Measurements from ENCODE around the gene UGT1A9. TPM values are rescaled to one million over a fixed set of nuclear protein-coding genes. Genes with fewer than 3 reads are reported as not detected.

Gene UGT1A9
- total and polyA plus RNA-seq, 2 of the 13 experiments (the other 11 are each of a cell fraction or from before 2014, with no cell fraction given): 0.07 TPM; not detected in 1

GRCh38 chr2:233814056-233814835 lies 142.5 kb downstream of the UGT1A9 start:
- no TSS peak for BruUV-seq (replicated peaks)
- no peaks in the 10 kb centered on the region for H3K9me3 ChIP-seq (ENCODE audit: low read length)
- intact Hi-C loops (cut with micrococcal nuclease; ENCODE audit: unreplicated experiment) (no loop called here), in situ Hi-C loops (cut with HindIII; ENCODE audit: extremely low pct_ligation_motif_present, low pct_unique_long_range_greater_than_20kb) (no loop called here)
- H4K20me1 ChIP-seq (ENCODE audit: insufficient read depth, low read length): no peaks in the 10 kb centered on the region
- 65% methylated on average over 2 of the region's 2 CpGs for WGBS (ENCODE audit: low lambda C conversion rate)
- ATAC-seq (peak; percentile 10; the same call in 1 of the 3 replicates), FAIRE-seq (peak; percentile 12), DNase-seq (ENCODE audit: low spot score) (no peak)
- POLR2A ChIA-PET: no interaction called here
- no peak overlapping the region for H3K4me3 ChIP-seq (replicated peaks in 1 of 3; ENCODE audit: insufficient read depth in 1 of 3, low read depth in 2 of 3, low read length in 3 of 3)
- no peak overlapping the region for H3K4me2 ChIP-seq (ENCODE audit: low read depth, low read length)
- peaks cover 23% of the 10 kb centered on the region for H3K4me1 ChIP-seq (ENCODE audit: insufficient read depth, low read length)
- H3K79me2 ChIP-seq (ENCODE audit: insufficient read depth, low read length): no peaks in the 10 kb centered on the region
- TF ChIP-seq NFYB (CRISPR knock-in tag; IDR thresholded peaks at IDR 0.05) (peak; percentile 46; the same call in 1 of the 2 replicates), ZNF33B (CRISPR knock-in tag; IDR thresholded peaks at IDR 0.05) (no peak), THAP11 (CRISPR knock-in tag; IDR thresholded peaks at IDR 0.05) (peak; percentile 95), NFYC (CRISPR knock-in tag; IDR thresholded peaks at IDR 0.05) (peak; percentile 70), ZNF143 (CRISPR knock-in tag; IDR thresholded peaks at IDR 0.05) (peak; percentile 85), IRF2 (CRISPR knock-in tag; IDR thresholded peaks at IDR 0.05) (0 out of 2 replicates have a peak, but pooled peaks have one; percentile 50), MYC (CRISPR knock-in tag; IDR thresholded peaks at IDR 0.05; ENCODE audit: borderline replicate concordance) (no peak), RBFOX2 (IDR thresholded peaks at IDR 0.05; ENCODE audit: low read depth, low read length) (no peak), ZNF280B (CRISPR knock-in tag; IDR thresholded peaks at IDR 0.05; ENCODE audit: borderline replicate concordance) (no peak), USF2 (IDR thresholded peaks at IDR 0.05; ENCODE audit: low read depth, low read length) (peak; percentile 46; the same call in 1 of the 2 replicates), USF2 (CRISPR knock-in tag; IDR thresholded peaks at IDR 0.05; ENCODE audit: borderline replicate concordance) (peak; percentile 52; the same call in 1 of the 2 replicates)
- peaks cover 3 to 33% of the 10 kb centered on the region in 2 experiments; a peak in 4 of 5 replicates for H3K27me3 ChIP-seq (ENCODE audit: control insufficient read depth in 1 of 2, insufficient read depth in 2 of 2, low read length in 2 of 2)
- H3K27ac ChIP-seq (ENCODE audit: extremely low read length, insufficient read depth, low read length): no peak overlapping the region
- H2AFZ ChIP-seq (ENCODE audit: low read length): no peak overlapping the region
- CTCF ChIA-PET (ENCODE audit: low intra/inter-chr PET ratio, low total read pairs): no interaction called here
- no peaks in the 10 kb centered on the region for H3K36me3 ChIP-seq (replicated peaks in 1 of 2; ENCODE audit: control insufficient read depth in 1 of 2, insufficient read depth in 2 of 2, low read length in 2 of 2)
- H3K9ac ChIP-seq (ENCODE audit: insufficient read depth, low read depth, low read length): no peak overlapping the region
